Suprapubic skin (tissue), 4 donors: ENCODE results near the gene TCF3.

ENCODE experiments used
- CTCF ChIP-seq, 2 donors: fragments of 200-600 bp in 1 of 2; fragments of 450-650 bp in 1 of 2; sonication (generic) in 1 of 2; IDR thresholded peaks; one replicate each; pipeline ENCODE4 v1.5.1; 2016 to 2019; ENCODE audit warnings: antibody characterized with exemption in 2 of 2, mild to moderate bottlenecking in 1 of 2, moderate library complexity in 1 of 2
- EP300 ChIP-seq: sonication (generic); formaldehyde crosslinking; IDR thresholded peaks from one replicate; pipeline ENCODE4 v1.6.1; 2017; ENCODE audit warnings: antibody characterized with exemption
- POLR2A ChIP-seq, 2 donors: fragments of 450-650 bp; IDR thresholded peaks; one replicate each; pipeline ENCODE4 v1.6.1; 2017; ENCODE audit warnings: antibody characterized with exemption in 2 of 2, mild to moderate bottlenecking in 2 of 2, moderate library complexity in 2 of 2
- POLR2AphosphoS5 ChIP-seq, 3 donors: sonication (generic); formaldehyde crosslinking; IDR thresholded peaks; one replicate each; pipeline ENCODE4 v1.6.1; 2017; ENCODE audit warnings: antibody characterized with exemption in 3 of 3

GRCh38 chr19:1675633-1676350 lies 23.4 kb upstream of the TCF3 start:
- no peak for TF ChIP-seq CTCF (IDR thresholded peaks at IDR 0.05)
- no peak for TF ChIP-seq POLR2A (IDR thresholded peaks at IDR 0.05)
- TF ChIP-seq POLR2AphosphoS5 (IDR thresholded peaks at IDR 0.05) = no peak
- TF ChIP-seq EP300 = no peak
